Transverse colon (tissue), 4 donors: ENCODE results near the gene LRRIQ1. TPM values are rescaled to one million over a fixed set of nuclear protein-coding genes. Genes with fewer than 3 reads are reported as not detected.

Source experiments
- DNase-seq: peaks from one replicate; pipeline ENCODE4 v3.0.0-alpha.2; 2019
- H3K27ac ChIP-seq, 4 donors: fragments of 200-600 bp; sonication (generic); 2 replicates each; pipeline ENCODE4 v1.5.1; 2016 to 2018; ENCODE audit warnings: inconsistent platforms in 4 of 4
- H3K27me3 ChIP-seq: fragments of 200-600 bp; sonication (generic); 2 replicates; pipeline ENCODE4 v1.5.1; 2017; ENCODE audit warnings: inconsistent platforms
- H3K36me3 ChIP-seq, 4 donors: fragments of 200-600 bp; sonication (generic); 2 replicates each; pipeline ENCODE4 v1.5.1; 2017 to 2019; ENCODE audit warnings: inconsistent platforms in 4 of 4
- H3K4me1 ChIP-seq, 4 donors: fragments of 200-600 bp; sonication (generic); 2 replicates each; pipeline ENCODE4 v1.5.1; 2017 to 2020; ENCODE audit warnings: inconsistent platforms in 4 of 4
- H3K4me3 ChIP-seq, 4 donors: fragments of 200-600 bp; sonication (generic); 1 replicate in 1 of 4; 2 replicates in 3 of 4; pipeline versions ENCODE4 v1.5.1 to v1.6.1; 2017 to 2019; ENCODE audit warnings: inconsistent platforms in 4 of 4
- H3K9me3 ChIP-seq, 2 donors: fragments of 200-600 bp; sonication (generic); 2 replicates each; pipeline ENCODE4 v1.5.1; 2017 to 2019; ENCODE audit warnings: inconsistent platforms in 2 of 2
- EP300 ChIP-seq: sonication (generic); formaldehyde crosslinking; IDR thresholded peaks from one replicate; pipeline ENCODE4 v1.6.1; 2017; ENCODE audit warnings: antibody characterized with exemption, low read depth
- POLR2A ChIP-seq: fragments of 450-650 bp; IDR thresholded peaks from one replicate; pipeline ENCODE4 v1.6.1; 2016; ENCODE audit warnings: antibody characterized with exemption, mild to moderate bottlenecking, moderate library complexity
- POLR2AphosphoS5 ChIP-seq, 3 donors: sonication (generic); formaldehyde crosslinking; IDR thresholded peaks; one replicate each; pipeline ENCODE4 v1.6.1; 2016; ENCODE audit warnings: antibody characterized with exemption in 3 of 3
- WGBS, 2 donors: methylation state at CpG; one replicate each; pipeline ENCODE4 v1.1.5; 2018; ENCODE audit warnings: low coverage in 1 of 2; 5-methylcytosine and 5-hydroxymethylcytosine counted together
- in situ Hi-C, 4 donors: fragments of 200-750 bp; cut with MboI; loops; one replicate each; pipeline versions ENCODE4 v1.15.0 to v1.15.1; 2017; ENCODE audit warnings: low sequenced_read_pairs in 3 of 4, low pct_ligation_motif_present in 1 of 4, low pct_unique_long_range_greater_than_20kb in 1 of 4
- intact Hi-C: fragments of 100-400 bp; cut with DNase I; formaldehyde crosslinking; loops from one replicate; pipeline ENCODE4 v1.15.1; 2023; ENCODE audit warnings: low total_unique reads
- total RNA-seq, 4 donors: library from RNA; depleted of rRNA; stranded (reverse); fragments of >200 nt; gene quantifications; one replicate each; pipeline ENCODE4 v1.1.0, GENCODE V29; 2016
- TF ChIP-seq, protein P1 (sequence below), 5 experiments: fragments of 200-600 bp in 3 of 5; fragments of 450-650 bp in 2 of 5; sonication (generic) in 3 of 5; IDR thresholded peaks; 1 replicate in 2 of 5; 2 replicates in 3 of 5; pipeline ENCODE4 v1.5.1; 2016 to 2017; ENCODE audit warnings: antibody characterized with exemption in 5 of 5, inconsistent platforms in 3 of 5, mild to moderate bottlenecking in 2 of 5, moderate library complexity in 1 of 5

The LRRIQ1 gene
- total RNA-seq, 4 donors from 2014 or later: not detected

DNA sequence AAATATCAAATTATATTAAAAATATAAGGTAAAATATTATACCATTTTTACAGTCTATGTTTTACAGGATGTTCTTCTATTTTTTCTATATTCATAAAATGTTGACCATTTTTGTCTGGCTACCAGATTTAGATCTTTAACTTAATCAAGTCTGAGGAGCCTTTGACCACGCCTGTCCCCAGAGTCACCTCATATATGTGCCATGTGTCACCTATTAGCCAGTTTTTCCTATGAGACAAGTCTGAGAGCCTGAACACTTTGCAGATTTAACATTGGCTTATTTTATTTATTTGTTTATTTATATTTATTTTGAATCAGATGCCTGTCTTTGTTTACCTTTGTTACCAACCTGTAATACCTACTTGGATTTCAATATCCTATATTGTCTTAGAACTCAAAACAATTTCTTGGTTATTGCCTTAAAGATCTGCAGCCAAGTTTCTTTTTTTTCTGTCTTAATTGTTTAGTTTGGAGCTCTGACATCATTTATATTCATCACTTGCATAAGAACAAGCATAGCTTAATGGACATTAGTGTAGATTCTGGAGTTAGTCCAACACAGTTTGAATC, 127.7 kb downstream of the LRRIQ1 start:
- DNase-seq: no peak
- Histone ChIP-seq H3K4me1 (no peaks in the 10 kb centered on the region), H3K36me3 (no peaks in the 10 kb centered on the region), H3K4me3 (no peak overlapping the region), H3K27me3 (no peaks in the 10 kb centered on the region), H3K27ac (no peak overlapping the region), H3K9me3 (no peaks in the 10 kb centered on the region)
- in situ Hi-C loops (no loop called here), intact Hi-C loops (no loop called here)
- TF ChIP-seq POLR2AphosphoS5 (IDR thresholded peaks at IDR 0.05) (no peak), EP300 (no peak), POLR2A (no peak)
- TF ChIP-seq, protein P1, sequence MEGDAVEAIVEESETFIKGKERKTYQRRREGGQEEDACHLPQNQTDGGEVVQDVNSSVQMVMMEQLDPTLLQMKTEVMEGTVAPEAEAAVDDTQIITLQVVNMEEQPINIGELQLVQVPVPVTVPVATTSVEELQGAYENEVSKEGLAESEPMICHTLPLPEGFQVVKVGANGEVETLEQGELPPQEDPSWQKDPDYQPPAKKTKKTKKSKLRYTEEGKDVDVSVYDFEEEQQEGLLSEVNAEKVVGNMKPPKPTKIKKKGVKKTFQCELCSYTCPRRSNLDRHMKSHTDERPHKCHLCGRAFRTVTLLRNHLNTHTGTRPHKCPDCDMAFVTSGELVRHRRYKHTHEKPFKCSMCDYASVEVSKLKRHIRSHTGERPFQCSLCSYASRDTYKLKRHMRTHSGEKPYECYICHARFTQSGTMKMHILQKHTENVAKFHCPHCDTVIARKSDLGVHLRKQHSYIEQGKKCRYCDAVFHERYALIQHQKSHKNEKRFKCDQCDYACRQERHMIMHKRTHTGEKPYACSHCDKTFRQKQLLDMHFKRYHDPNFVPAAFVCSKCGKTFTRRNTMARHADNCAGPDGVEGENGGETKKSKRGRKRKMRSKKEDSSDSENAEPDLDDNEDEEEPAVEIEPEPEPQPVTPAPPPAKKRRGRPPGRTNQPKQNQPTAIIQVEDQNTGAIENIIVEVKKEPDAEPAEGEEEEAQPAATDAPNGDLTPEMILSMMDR (IDR thresholded peaks at IDR 0.05): no peak
- 59 to 64% methylated on average over 1 of the region's 1 CpG for WGBS, 2 donors

DNA sequence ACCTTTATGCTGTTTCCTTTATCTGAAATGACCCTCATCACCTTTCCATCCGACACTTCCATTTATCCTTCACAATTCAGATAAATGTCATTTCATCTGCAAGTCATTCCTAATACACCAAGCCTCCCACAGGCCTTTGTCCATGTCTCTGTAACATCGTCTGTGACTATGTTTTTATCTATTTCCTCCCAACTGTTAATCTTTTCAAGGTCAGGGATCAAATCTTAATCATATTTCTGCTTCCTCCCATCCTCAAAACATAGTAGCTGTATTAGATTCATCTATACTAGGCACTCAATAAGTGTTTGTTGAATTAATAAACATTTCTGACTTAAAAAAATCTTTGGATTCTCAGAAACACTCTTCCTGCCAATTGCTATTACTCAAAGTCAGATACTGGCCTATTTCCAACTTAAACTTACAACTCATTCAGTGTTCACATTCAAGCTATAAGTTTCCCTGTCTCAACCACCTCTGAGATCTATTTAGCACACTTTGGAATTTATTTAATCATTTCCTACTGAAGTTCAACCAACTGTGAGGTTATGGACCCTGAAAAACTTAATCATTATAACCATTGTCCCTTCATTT, 143.6 kb downstream of the LRRIQ1 start:
- intact Hi-C loops (no loop called here), in situ Hi-C loops (no loop called here)
- 53 to 56% methylated on average over 2 of the region's 2 CpGs for WGBS, 2 donors
- no peaks in the 10 kb centered on the region for H3K9me3 ChIP-seq
- no peak overlapping the region for H3K4me3 ChIP-seq
- H3K4me1 ChIP-seq: no peaks in the 10 kb centered on the region
- TF ChIP-seq POLR2A (no peak), EP300 (no peak), POLR2AphosphoS5 (IDR thresholded peaks at IDR 0.05) (no peak)
- TF ChIP-seq, protein P1 (IDR thresholded peaks at IDR 0.05): no peak
- H3K36me3 ChIP-seq: no peaks in the 10 kb centered on the region
- H3K27ac ChIP-seq: no peak overlapping the region
- DNase-seq: no peak
- H3K27me3 ChIP-seq: no peaks in the 10 kb centered on the region

DNA sequence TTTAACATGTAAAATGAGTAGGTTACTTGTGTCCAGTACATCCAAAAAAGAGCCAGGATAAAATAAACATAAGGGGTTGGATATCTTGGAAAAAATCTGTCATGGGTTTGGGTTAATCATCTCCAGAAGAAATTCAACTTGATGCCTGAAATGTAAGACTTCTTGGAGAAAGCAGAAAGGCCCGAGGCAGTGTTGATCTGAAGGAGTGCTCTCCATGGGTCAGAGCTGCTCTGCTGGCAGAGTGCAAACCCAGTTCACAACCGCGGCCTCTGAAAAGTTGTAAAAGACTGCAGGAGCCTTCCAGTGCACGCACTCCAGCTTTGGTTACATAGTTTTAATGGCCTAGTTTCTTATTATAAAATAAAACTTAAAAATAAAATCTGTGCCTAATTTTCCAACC, 146.5 kb downstream of the LRRIQ1 start:
- Histone ChIP-seq H3K4me3 (no peak overlapping the region), H3K36me3 (no peaks in the 10 kb centered on the region), H3K9me3 (no peaks in the 10 kb centered on the region), H3K27ac (no peak overlapping the region), H3K27me3 (no peaks in the 10 kb centered on the region), H3K4me1 (no peaks in the 10 kb centered on the region)
- TF ChIP-seq POLR2AphosphoS5 (IDR thresholded peaks at IDR 0.05): no peak
- TF ChIP-seq EP300: no peak
- TF ChIP-seq, protein P1 (IDR thresholded peaks at IDR 0.05): no peak
- no peak for TF ChIP-seq POLR2A
- DNase-seq: no peak
- WGBS, 2 donors: 39 to 54% methylated on average over 4 of the region's 4 CpGs
- in situ Hi-C loops: no loop called here
- intact Hi-C loops: no loop called here

DNA sequence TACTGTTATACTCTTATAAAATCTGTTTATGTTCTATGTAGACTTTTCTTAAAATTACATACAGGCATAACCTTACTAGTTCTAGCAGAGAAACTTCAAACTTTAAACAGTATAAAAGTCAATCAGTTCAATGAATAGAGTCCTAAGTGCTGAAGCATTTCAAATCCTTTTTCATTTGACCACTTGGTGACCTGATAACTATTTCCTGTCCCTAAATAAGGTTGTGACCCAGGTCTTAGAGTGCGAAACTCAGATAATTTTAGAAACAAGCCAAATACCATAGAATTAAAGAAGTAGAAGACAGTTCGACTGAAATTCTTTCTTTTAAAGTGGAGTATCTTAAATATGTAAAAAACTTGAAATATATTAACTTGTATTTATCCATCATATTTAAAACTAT, 147.7 kb downstream of the LRRIQ1 start:
- H3K27me3 ChIP-seq: no peaks in the 10 kb centered on the region
- in situ Hi-C loops (no loop called here), intact Hi-C loops (no loop called here)
- H3K27ac ChIP-seq: no peak overlapping the region
- H3K4me3 ChIP-seq: no peak overlapping the region
- 68 to 72% methylated on average over 2 of the region's 2 CpGs for WGBS, 2 donors
- H3K9me3 ChIP-seq: no peaks in the 10 kb centered on the region
- no peak for DNase-seq
- H3K4me1 ChIP-seq: no peaks in the 10 kb centered on the region
- no peaks in the 10 kb centered on the region for H3K36me3 ChIP-seq
- TF ChIP-seq POLR2AphosphoS5 (IDR thresholded peaks at IDR 0.05): no peak
- TF ChIP-seq, protein P1 (IDR thresholded peaks at IDR 0.05): no peak
- TF ChIP-seq EP300: no peak
